Gastrocnemius medialis (tissue), 4 donors: ENCODE results near the gene SNX30.

Experiments used
- POLR2A ChIP-seq, 2 donors: fragments of 450-650 bp; IDR thresholded peaks; one replicate each; pipeline ENCODE4 v1.6.1; 2017; ENCODE audit warnings: antibody characterized with exemption in 2 of 2, mild to moderate bottlenecking in 2 of 2, moderate library complexity in 2 of 2
- TF ChIP-seq, protein P1 (sequence below), 5 experiments: fragments of 450-650 bp in 3 of 5; fragments of 200-600 bp in 2 of 5; sonication (generic) in 2 of 5; IDR thresholded peaks in 4 of 5; conservative IDR thresholded peaks in 1 of 5; 1 replicate in 4 of 5; 2 replicates in 1 of 5; pipeline ENCODE4 v1.5.1; 2016 to 2019; ENCODE audit warnings: antibody characterized with exemption in 5 of 5, mild to moderate bottlenecking in 3 of 5, moderate library complexity in 3 of 5

DNA sequence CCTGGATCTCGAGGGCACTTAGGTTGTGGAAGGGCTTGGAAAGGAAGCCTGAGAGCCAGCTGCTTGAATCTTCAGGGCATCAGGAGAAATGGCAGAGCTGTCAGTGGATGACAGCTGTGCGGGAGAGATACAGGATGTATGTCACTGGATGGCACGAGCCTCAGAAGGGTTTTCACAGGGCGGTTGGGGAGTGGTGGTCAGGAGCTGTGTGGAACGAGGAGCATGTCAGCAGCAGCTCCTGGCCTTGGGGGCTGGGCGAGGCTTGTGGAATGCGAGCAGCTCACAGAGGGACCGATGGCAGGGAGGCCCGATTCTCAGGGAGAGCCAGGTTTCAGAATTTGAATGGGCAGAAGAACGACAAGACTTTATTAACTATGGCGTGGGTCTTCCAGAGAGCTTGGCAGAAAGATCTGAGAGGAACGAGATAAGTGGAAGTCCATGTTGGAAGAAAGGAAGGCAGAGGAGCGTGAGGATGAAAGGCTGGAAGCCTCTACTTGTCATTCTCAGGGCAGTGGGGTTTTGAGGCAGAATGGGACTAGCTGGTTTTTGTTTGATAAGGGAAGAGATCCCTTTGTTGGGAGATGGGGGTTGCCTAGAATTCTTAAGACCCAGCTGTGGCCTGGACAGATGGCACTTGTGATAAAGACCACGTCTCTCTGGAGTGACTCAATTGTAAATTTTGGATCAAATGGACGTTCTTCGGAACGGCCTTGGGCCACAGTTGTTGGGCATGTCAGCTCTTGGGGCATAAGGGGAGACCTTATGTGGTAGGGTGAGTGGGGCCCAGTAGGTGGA lies 60.3 kb downstream of the SNX30 start:
- TF ChIP-seq, protein P1, sequence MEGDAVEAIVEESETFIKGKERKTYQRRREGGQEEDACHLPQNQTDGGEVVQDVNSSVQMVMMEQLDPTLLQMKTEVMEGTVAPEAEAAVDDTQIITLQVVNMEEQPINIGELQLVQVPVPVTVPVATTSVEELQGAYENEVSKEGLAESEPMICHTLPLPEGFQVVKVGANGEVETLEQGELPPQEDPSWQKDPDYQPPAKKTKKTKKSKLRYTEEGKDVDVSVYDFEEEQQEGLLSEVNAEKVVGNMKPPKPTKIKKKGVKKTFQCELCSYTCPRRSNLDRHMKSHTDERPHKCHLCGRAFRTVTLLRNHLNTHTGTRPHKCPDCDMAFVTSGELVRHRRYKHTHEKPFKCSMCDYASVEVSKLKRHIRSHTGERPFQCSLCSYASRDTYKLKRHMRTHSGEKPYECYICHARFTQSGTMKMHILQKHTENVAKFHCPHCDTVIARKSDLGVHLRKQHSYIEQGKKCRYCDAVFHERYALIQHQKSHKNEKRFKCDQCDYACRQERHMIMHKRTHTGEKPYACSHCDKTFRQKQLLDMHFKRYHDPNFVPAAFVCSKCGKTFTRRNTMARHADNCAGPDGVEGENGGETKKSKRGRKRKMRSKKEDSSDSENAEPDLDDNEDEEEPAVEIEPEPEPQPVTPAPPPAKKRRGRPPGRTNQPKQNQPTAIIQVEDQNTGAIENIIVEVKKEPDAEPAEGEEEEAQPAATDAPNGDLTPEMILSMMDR (IDR thresholded peaks at IDR 0.05 in 4 of 5, conservative IDR thresholded peaks at IDR 0.05 in 1 of 5), result no peak
- no peak for TF ChIP-seq POLR2A (IDR thresholded peaks at IDR 0.05)
